Breast epithelium (tissue), 3 donors: ENCODE data around the gene MYOZ2.

Experiments used
- POLR2A ChIP-seq: fragments of 450-650 bp; IDR thresholded peaks from one replicate; pipeline ENCODE4 v1.6.1; 2016; ENCODE audit warnings: antibody characterized with exemption, mild to moderate bottlenecking, moderate library complexity
- TF ChIP-seq, protein P1 (sequence below), 3 donors: fragments of 450-650 bp; IDR thresholded peaks; one replicate each; pipeline ENCODE4 v1.5.1; 2016 to 2017; ENCODE audit warnings: antibody characterized with exemption in 3 of 3, mild to moderate bottlenecking in 3 of 3, moderate library complexity in 3 of 3

- no peak for TF ChIP-seq POLR2A
- TF ChIP-seq, protein P1, sequence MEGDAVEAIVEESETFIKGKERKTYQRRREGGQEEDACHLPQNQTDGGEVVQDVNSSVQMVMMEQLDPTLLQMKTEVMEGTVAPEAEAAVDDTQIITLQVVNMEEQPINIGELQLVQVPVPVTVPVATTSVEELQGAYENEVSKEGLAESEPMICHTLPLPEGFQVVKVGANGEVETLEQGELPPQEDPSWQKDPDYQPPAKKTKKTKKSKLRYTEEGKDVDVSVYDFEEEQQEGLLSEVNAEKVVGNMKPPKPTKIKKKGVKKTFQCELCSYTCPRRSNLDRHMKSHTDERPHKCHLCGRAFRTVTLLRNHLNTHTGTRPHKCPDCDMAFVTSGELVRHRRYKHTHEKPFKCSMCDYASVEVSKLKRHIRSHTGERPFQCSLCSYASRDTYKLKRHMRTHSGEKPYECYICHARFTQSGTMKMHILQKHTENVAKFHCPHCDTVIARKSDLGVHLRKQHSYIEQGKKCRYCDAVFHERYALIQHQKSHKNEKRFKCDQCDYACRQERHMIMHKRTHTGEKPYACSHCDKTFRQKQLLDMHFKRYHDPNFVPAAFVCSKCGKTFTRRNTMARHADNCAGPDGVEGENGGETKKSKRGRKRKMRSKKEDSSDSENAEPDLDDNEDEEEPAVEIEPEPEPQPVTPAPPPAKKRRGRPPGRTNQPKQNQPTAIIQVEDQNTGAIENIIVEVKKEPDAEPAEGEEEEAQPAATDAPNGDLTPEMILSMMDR (IDR thresholded peaks at IDR 0.05): no peak
Measured at GRCh38 chr4:119206178-119206577, 70.5 kb downstream of the MYOZ2 start.
